Measurements from ENCODE around the gene CRB2.

Gene CRB2

GRCh38 chr9:123410281-123410910 is 54.4 kb downstream of the CRB2 start:
- no peak for DNase-seq

GRCh38 chr9:123411191-123411590 is 55.2 kb downstream of the CRB2 start:
- DNase-seq: no peak

- no peak for DNase-seq
Measured at GRCh38 chr9:123411636-123412035, 55.6 kb downstream of the CRB2 start.

GRCh38 chr9:123412171-123412820 is 56.3 kb downstream of the CRB2 start:
- no peak for DNase-seq

GRCh38 chr9:123414204-123414603 is 58.2 kb downstream of the CRB2 start:
- DNase-seq: no peak

GRCh38 chr9:123414936-123415930 is 59.2 kb downstream of the CRB2 start:
- no peak for DNase-seq

- no peak for DNase-seq
Measured at GRCh38 chr9:123416176-123416575, 60.2 kb downstream of the CRB2 start.

- no peak for DNase-seq
Measured at GRCh38 chr9:123417289-123418051, 61.5 kb downstream of the CRB2 start.

GRCh38 chr9:123418052-123418430 is 62.0 kb downstream of the CRB2 start:
- DNase-seq: no peak

GRCh38 chr9:123418506-123418905 is 62.5 kb downstream of the CRB2 start:
- DNase-seq: no peak

- DNase-seq: no peak
Measured at GRCh38 chr9:123419091-123419490, 63.1 kb downstream of the CRB2 start.

- no peak for DNase-seq
Measured at GRCh38 chr9:123419721-123420591, 64.0 kb downstream of the CRB2 start.

GRCh38 chr9:123420592-123421111 is 64.7 kb downstream of the CRB2 start:
- no peak for DNase-seq

- no peak for DNase-seq
Measured at GRCh38 chr9:123421186-123421585, 65.2 kb downstream of the CRB2 start.

GRCh38 chr9:123421801-123422455 is 65.9 kb downstream of the CRB2 start:
- DNase-seq: no peak

GRCh38 chr9:123422635-123423310 is 66.8 kb downstream of the CRB2 start:
- DNase-seq: no peak

GRCh38 chr9:123423311-123423640 is 67.3 kb downstream of the CRB2 start:
- DNase-seq: no peak

- no peak for DNase-seq
Measured at GRCh38 chr9:123424131-123424530, 68.1 kb downstream of the CRB2 start.

GRCh38 chr9:123424552-123425225 is 68.7 kb downstream of the CRB2 start:
- DNase-seq: no peak

GRCh38 chr9:123425261-123425821 is 69.3 kb downstream of the CRB2 start:
- no peak for DNase-seq
